Smooth muscle cell (in vitro differentiated cells): Measurements from ENCODE around the gene FGD6. TPM values are rescaled to one million over a fixed set of nuclear protein-coding genes. Genes with fewer than 3 reads are reported as not detected.

ENCODE experiments used
- DNase-seq: peaks from one replicate; lab custom pipeline; 2025; ENCODE audit not compliant: unreplicated experiment; lab: John Stamatoyannopoulos, UW
- H2AFZ ChIP-seq: fragments of 200-600 bp; sonication (generic); 2 replicates; pipeline ENCODE4 v1.6.0; 2016; ENCODE audit warnings: antibody characterized with exemption, low read depth, mild to moderate bottlenecking
- H3F3A ChIP-seq: fragments of 200-600 bp; sonication (generic); 2 replicates; pipeline ENCODE4 v1.6.0; 2017; ENCODE audit warnings: antibody characterized with exemption, low read depth
- H3K27ac ChIP-seq: fragments of 200-600 bp; sonication (generic); 2 replicates; pipeline ENCODE4 v1.5.1; 2016; ENCODE audit warnings: low read depth, mild to moderate bottlenecking
- H3K27me3 ChIP-seq: fragments of 200-600 bp; sonication (generic); 2 replicates; pipeline ENCODE4 v1.6.1; 2016; ENCODE audit warnings: low read depth, mild to moderate bottlenecking
- H3K36me3 ChIP-seq: fragments of 200-600 bp; sonication (generic); 2 replicates; pipeline ENCODE4 v1.5.1; 2016; ENCODE audit warnings: low read depth
- H3K4me1 ChIP-seq: fragments of 200-600 bp; sonication (generic); 2 replicates; pipeline ENCODE4 v1.5.1; 2016; ENCODE audit warnings: low read depth
- H3K4me2 ChIP-seq: fragments of 200-600 bp; sonication (generic); 2 replicates; pipeline ENCODE4 v1.6.0; 2016; ENCODE audit warnings: mild to moderate bottlenecking
- H3K4me3 ChIP-seq: fragments of 200-600 bp; sonication (generic); 2 replicates; pipeline ENCODE4 v1.5.1; 2016; ENCODE audit warnings: mild to moderate bottlenecking
- H3K79me2 ChIP-seq: fragments of 200-600 bp; sonication (generic); 2 replicates; pipeline ENCODE4 v1.6.0; 2016; ENCODE audit warnings: low read depth, mild to moderate bottlenecking
- H3K9ac ChIP-seq: fragments of 200-600 bp; sonication (generic); 2 replicates; pipeline ENCODE4 v1.6.0; 2016; ENCODE audit warnings: low read depth
- H3K9me3 ChIP-seq: fragments of 200-600 bp; sonication (generic); replicated peaks from 2 replicates; pipeline ENCODE4 v1.5.1; 2016; ENCODE audit warnings: low read depth
- H4K20me1 ChIP-seq: fragments of 200-600 bp; sonication (generic); 2 replicates; pipeline ENCODE4 v1.6.0; 2016; ENCODE audit warnings: low read depth
- WGBS: methylation state at CpG from one replicate; pipeline ENCODE4 v1.1.7; 2016; ENCODE audit warnings: low lambda C conversion rate; 5-methylcytosine and 5-hydroxymethylcytosine counted together
- polyA plus RNA-seq: library from polyadenylated mRNA; unstranded; fragments of >200 nt; fragmentation: Nextera tagmentation; extraction: Ambion mirVana; gene quantifications from 2 replicates; pipeline ENCODE4 v1.2.1, GENCODE V29; 2016
- total RNA-seq: library from RNA; depleted of rRNA; stranded (reverse); fragments of >200 nt; gene quantifications from 2 replicates; pipeline ENCODE4 v1.2.3, GENCODE V29; 2014
- TF ChIP-seq, protein P1 (sequence below): fragments of 200-600 bp; sonication (generic); IDR thresholded peaks from 2 replicates; pipeline ENCODE4 v1.5.1; 2017; ENCODE audit warnings: borderline replicate concordance, mild to moderate bottlenecking, antibody characterized with exemption; ENCODE audit not compliant: insufficient read depth, poor library complexity, severe bottlenecking

The FGD6 gene
- total and polyA plus RNA-seq, 2 experiments from 2014 or later = 2.5 to 7.7 TPM

DNA sequence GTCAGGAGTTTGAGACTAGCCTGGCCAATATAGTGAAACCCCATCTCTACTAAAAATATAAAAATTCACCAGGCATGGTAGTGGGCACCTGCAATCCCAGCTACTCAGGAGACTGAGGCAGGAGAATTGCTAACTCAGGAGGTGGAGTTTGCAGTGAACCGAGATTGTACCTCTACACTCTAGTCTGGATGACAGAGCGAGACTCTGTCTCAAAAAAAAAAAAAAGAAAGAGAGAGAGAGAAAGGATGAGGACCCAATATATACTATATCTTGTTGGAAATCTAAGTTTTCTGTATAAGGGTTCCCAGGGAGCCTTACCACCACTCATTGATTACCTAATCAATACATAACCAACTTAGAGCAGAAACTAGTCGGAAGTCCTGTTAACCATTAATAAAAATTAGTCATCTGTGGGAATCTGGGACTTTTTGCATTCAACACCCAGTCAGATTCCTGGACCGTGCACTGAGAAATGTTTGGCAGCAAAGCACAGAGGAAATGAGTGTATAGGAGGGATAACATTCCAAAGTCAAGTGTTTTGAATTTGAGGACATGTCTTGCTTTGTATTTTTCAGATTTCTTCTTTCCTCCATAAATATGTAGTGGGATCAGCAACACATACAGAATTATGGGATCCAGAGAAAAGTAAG, 99.0 kb downstream of the FGD6 start:
- Histone ChIP-seq H3K9ac (no peak overlapping the region), H4K20me1 (no peaks in the 10 kb centered on the region), H3K4me2 (no peak overlapping the region), H3F3A (no peaks in the 10 kb centered on the region), H2AFZ (no peak overlapping the region), H3K9me3 (no peaks in the 10 kb centered on the region), H3K27me3 (no peaks in the 10 kb centered on the region), H3K79me2 (no peaks in the 10 kb centered on the region), H3K27ac (peak overlapping the region; percentile 45), H3K4me1 (no peaks in the 10 kb centered on the region), H3K36me3 (no peaks in the 10 kb centered on the region), H3K4me3 (no peak overlapping the region)
- no peak for DNase-seq
- WGBS = 64% methylated on average over 4 of the region's 4 CpGs
- TF ChIP-seq, protein P1, sequence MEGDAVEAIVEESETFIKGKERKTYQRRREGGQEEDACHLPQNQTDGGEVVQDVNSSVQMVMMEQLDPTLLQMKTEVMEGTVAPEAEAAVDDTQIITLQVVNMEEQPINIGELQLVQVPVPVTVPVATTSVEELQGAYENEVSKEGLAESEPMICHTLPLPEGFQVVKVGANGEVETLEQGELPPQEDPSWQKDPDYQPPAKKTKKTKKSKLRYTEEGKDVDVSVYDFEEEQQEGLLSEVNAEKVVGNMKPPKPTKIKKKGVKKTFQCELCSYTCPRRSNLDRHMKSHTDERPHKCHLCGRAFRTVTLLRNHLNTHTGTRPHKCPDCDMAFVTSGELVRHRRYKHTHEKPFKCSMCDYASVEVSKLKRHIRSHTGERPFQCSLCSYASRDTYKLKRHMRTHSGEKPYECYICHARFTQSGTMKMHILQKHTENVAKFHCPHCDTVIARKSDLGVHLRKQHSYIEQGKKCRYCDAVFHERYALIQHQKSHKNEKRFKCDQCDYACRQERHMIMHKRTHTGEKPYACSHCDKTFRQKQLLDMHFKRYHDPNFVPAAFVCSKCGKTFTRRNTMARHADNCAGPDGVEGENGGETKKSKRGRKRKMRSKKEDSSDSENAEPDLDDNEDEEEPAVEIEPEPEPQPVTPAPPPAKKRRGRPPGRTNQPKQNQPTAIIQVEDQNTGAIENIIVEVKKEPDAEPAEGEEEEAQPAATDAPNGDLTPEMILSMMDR = no peak

DNA sequence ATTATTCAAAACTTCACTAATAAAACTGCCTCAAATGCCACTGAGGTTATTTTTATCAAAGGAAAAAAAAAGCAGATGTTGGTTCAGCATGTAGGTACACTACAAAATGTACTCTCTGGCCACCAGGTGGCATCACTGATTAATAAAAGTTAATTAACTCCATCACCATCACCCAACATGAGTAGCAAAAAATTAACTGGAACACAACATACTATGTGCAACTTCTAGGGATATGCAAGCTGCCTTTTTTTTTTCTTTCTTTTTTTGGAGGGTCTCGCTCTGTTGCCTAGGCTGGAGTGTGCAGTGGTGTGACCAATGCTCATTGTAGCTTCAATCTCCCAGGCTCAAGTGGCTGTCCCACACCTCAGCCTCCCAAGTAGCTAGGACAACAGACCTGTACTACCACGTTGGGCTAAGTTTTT, 100.1 kb downstream of the FGD6 start:
- peak overlapping the region; percentile 43 for H3K9ac ChIP-seq
- H3K4me2 ChIP-seq = peak overlapping the region; percentile 41
- no peaks in the 10 kb centered on the region for H3K4me1 ChIP-seq
- H4K20me1 ChIP-seq = no peaks in the 10 kb centered on the region
- H3K9me3 ChIP-seq = no peaks in the 10 kb centered on the region
- no peak overlapping the region for H3K4me3 ChIP-seq
- H3K79me2 ChIP-seq = no peaks in the 10 kb centered on the region
- no peaks in the 10 kb centered on the region for H3K36me3 ChIP-seq
- WGBS = 68% methylated on average over 2 of the region's 2 CpGs
- H3K27ac ChIP-seq = peak overlapping the region; percentile 59
- no peak for DNase-seq
- TF ChIP-seq, protein P1 = peak; percentile 85
- H3F3A ChIP-seq = no peaks in the 10 kb centered on the region
- H3K27me3 ChIP-seq = no peaks in the 10 kb centered on the region
- no peak overlapping the region for H2AFZ ChIP-seq

DNA sequence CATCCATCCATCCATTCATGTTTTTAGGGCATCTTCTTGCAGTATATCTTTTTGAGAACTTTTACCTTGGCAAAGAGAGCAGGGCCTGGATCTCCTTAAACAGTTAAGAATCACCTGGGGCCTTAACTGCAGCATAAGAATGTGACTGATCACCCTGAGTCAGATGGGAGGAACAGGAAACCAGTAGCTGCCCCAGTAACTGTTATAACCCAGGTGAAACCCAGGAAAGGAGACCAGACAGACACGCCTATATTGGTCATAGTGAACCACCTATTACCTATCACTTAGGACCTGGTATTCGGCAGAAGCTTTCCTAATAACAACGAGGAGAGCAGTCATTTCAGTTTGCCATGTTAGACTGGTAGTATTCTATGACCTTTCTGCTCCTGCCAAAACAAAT, 100.5 kb downstream of the FGD6 start:
- TF ChIP-seq, protein P1 = no peak
- 64% methylated on average over 3 of the region's 3 CpGs for WGBS
- no peaks in the 10 kb centered on the region for H3K4me1 ChIP-seq
- no peak overlapping the region for H2AFZ ChIP-seq
- H3K79me2 ChIP-seq = no peaks in the 10 kb centered on the region
- DNase-seq = no peak
- H3K4me2 ChIP-seq = peak overlapping the region; percentile 41
- H3K9ac ChIP-seq = peak overlapping the region; percentile 43
- H4K20me1 ChIP-seq = no peaks in the 10 kb centered on the region
- H3K36me3 ChIP-seq = no peaks in the 10 kb centered on the region
- H3F3A ChIP-seq = no peaks in the 10 kb centered on the region
- no peaks in the 10 kb centered on the region for H3K27me3 ChIP-seq
- H3K27ac ChIP-seq = peak overlapping the region; percentile 59
- H3K4me3 ChIP-seq = no peak overlapping the region
- H3K9me3 ChIP-seq = no peaks in the 10 kb centered on the region

DNA sequence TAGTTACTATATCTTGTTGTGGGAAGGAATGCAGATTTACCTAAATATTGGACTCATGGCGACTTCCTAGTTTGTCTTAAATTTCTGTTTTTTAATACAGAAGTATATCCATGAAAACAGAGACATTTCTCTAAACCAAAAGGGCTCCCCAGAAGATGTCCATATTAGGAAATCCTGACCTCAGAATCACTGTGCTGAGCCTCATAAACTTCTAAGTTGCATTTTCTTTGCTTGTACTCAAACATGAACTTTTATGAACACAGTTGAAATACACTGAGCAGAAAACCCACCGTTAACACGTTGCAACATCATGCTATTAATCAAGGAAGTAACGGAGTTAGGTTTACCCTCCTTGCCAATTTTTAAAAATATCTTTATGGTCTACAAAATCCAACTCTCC, 100.9 kb downstream of the FGD6 start:
- 58% methylated on average over 4 of the region's 4 CpGs for WGBS

More for the DNA sequence above, 100.9 kb downstream of the FGD6 start:
- no peaks in the 10 kb centered on the region for H3K79me2 ChIP-seq
- no peak for DNase-seq
- H3K27ac ChIP-seq = peak overlapping the region; percentile 30
- H3K27me3 ChIP-seq = no peaks in the 10 kb centered on the region
- no peak overlapping the region for H2AFZ ChIP-seq
- no peaks in the 10 kb centered on the region for H3F3A ChIP-seq
- no peaks in the 10 kb centered on the region for H3K4me1 ChIP-seq
- H4K20me1 ChIP-seq = no peaks in the 10 kb centered on the region
- TF ChIP-seq, protein P1 = no peak
- H3K36me3 ChIP-seq = no peaks in the 10 kb centered on the region
- H3K4me3 ChIP-seq = no peak overlapping the region
- no peak overlapping the region for H3K9ac ChIP-seq
- no peaks in the 10 kb centered on the region for H3K9me3 ChIP-seq
- H3K4me2 ChIP-seq = no peak overlapping the region
